ENCODE data around the gene MCOLN1. TPM values are rescaled to one million over a fixed set of nuclear protein-coding genes. Genes with fewer than 3 reads are reported as not detected.

Gene MCOLN1
- total RNA-seq, 1 experiment from 2014 or later, result 10.2 TPM

- Histone ChIP-seq H3K9ac (ENCODE audit: low read length) (no peak overlapping the region), H3K27ac (ENCODE audit: low read length) (no peak overlapping the region), H4K20me1 (ENCODE audit: low read length) (no peaks in the 10 kb centered on the region), H3K36me3 (ENCODE audit: low read depth, low read length) (no peaks in the 10 kb centered on the region), H3K9me2 (replicated peaks; ENCODE audit: low read length) (no peaks in the 10 kb centered on the region), H3K79me2 (ENCODE audit: low read length) (no peaks in the 10 kb centered on the region), H3K4me2 (ENCODE audit: low read length) (no peak overlapping the region), H3F3A (ENCODE audit: low read length, unreplicated experiment) (no peaks in the 10 kb centered on the region), H3K9me3 (ENCODE audit: low read length) (no peaks in the 10 kb centered on the region), H3K4me1 (ENCODE audit: insufficient read depth, low read length) (peaks cover 8% of the 10 kb centered on the region), H3K4me3 (ENCODE audit: low read length) (no peak overlapping the region), H3K27me3 (ENCODE audit: low read length) (no peaks in the 10 kb centered on the region), H2AFZ (ENCODE audit: low read length) (no peak overlapping the region)
- DNase-seq (no peak), ATAC-seq (no peak)
- POLR2A ChIA-PET (ENCODE audit: unreplicated experiment), result no interaction called here
- no TSS peak for BruUV-seq (replicated peaks)
- CTCF ChIA-PET, result no interaction called here
- TF ChIP-seq EZH2 (IDR thresholded peaks at IDR 0.05; ENCODE audit: low read length, unreplicated experiment) (no peak), CTCF (conservative IDR thresholded peaks at IDR 0.05; ENCODE audit: low read depth, low read length) (no peak), EZH2phosphoT487 (IDR thresholded peaks at IDR 0.05; ENCODE audit: borderline replicate concordance, low read length) (no peak)
- intact Hi-C loops (cut with micrococcal nuclease), result no loop called here
These were observed 41.5 kb upstream of the MCOLN1 start for GRCh38 chr19:7480970-7481255.

GRCh38 chr19:7482584-7483439, 39.6 kb upstream of the MCOLN1 start:
- no peaks in the 10 kb centered on the region for H3F3A ChIP-seq (ENCODE audit: low read length, unreplicated experiment)

More at GRCh38 chr19:7482584-7483439, 39.6 kb upstream of the MCOLN1 start:
- no peaks in the 10 kb centered on the region for H3K9me3 ChIP-seq (ENCODE audit: low read length)
- peak overlapping the region; percentile 21; the same call in 1 of the 2 replicates for H3K27ac ChIP-seq (ENCODE audit: low read length)
- peak overlapping the region; percentile 30 for H3K4me2 ChIP-seq (ENCODE audit: low read length)
- no peaks in the 10 kb centered on the region for H3K9me2 ChIP-seq (replicated peaks; ENCODE audit: low read length)
- no peaks in the 10 kb centered on the region for H3K27me3 ChIP-seq (ENCODE audit: low read length)
- ChIA-PET CTCF (no interaction called here), POLR2A (ENCODE audit: unreplicated experiment) (interaction anchor here (0.7 kb wide), 1 partner anchor 24 kb away, joined by 3 read pairs; no protein-coding TSS in a partner anchor)
- peaks cover 8% of the 10 kb centered on the region for H3K4me1 ChIP-seq (ENCODE audit: insufficient read depth, low read length)
- H2AFZ ChIP-seq (ENCODE audit: low read length), result no peak overlapping the region
- H3K9ac ChIP-seq (ENCODE audit: low read length), result no peak overlapping the region
- no peaks in the 10 kb centered on the region for H4K20me1 ChIP-seq (ENCODE audit: low read length)
- no peak overlapping the region for H3K4me3 ChIP-seq (ENCODE audit: low read length)
- DNase-seq, result peak; percentile 57
- TF ChIP-seq EZH2 (IDR thresholded peaks at IDR 0.05; ENCODE audit: low read length, unreplicated experiment) (no peak), EZH2phosphoT487 (IDR thresholded peaks at IDR 0.05; ENCODE audit: borderline replicate concordance, low read length) (no peak), CTCF (conservative IDR thresholded peaks at IDR 0.05; ENCODE audit: low read depth, low read length) (no peak)
- ATAC-seq, result 0 out of 2 replicates have a peak, but pooled peaks have one; percentile 16
- intact Hi-C loops (cut with micrococcal nuclease), result no loop called here
- H3K36me3 ChIP-seq (ENCODE audit: low read depth, low read length), result no peaks in the 10 kb centered on the region
- no peaks in the 10 kb centered on the region for H3K79me2 ChIP-seq (ENCODE audit: low read length)
- no TSS peak for BruUV-seq (replicated peaks)

All from PC-3 (cell line).